ENCODE data around the gene CDH4.

CDH4 gene

GRCh38 chr20:61331543-61331942, 79.5 kb downstream of the CDH4 start:
- DNase-seq: no peak

GRCh38 chr20:61332016-61332975, 80.2 kb downstream of the CDH4 start:
- no peak for DNase-seq

GRCh38 chr20:61333484-61334108, 81.5 kb downstream of the CDH4 start:
- no peak for DNase-seq

GRCh38 chr20:61340157-61340556, 88.1 kb downstream of the CDH4 start:
- DNase-seq: no peak

- no peak for DNase-seq
These were observed 89.5 kb downstream of the CDH4 start for GRCh38 chr20:61341605-61342004.

GRCh38 chr20:61343934-61344333, 91.9 kb downstream of the CDH4 start:
- DNase-seq: no peak

- no peak for DNase-seq
These were observed 93.6 kb downstream of the CDH4 start for GRCh38 chr20:61345656-61346055.

- DNase-seq: no peak
These were observed 94.9 kb downstream of the CDH4 start for GRCh38 chr20:61346996-61347395.

- DNase-seq: no peak
These were observed 95.4 kb downstream of the CDH4 start for GRCh38 chr20:61347443-61347842.

GRCh38 chr20:61349447-61350165, 97.5 kb downstream of the CDH4 start:
- no peak for DNase-seq

GRCh38 chr20:61350500-61351250, 98.6 kb downstream of the CDH4 start:
- no peak for DNase-seq

- no peak for DNase-seq
These were observed 100.5 kb downstream of the CDH4 start for GRCh38 chr20:61352346-61353260.

- no peak for DNase-seq
These were observed 101.4 kb downstream of the CDH4 start for GRCh38 chr20:61353261-61354000.

- DNase-seq: no peak
These were observed 101.9 kb downstream of the CDH4 start for GRCh38 chr20:61354001-61354390.

GRCh38 chr20:61354501-61354900, 102.4 kb downstream of the CDH4 start:
- DNase-seq: no peak

- no peak for DNase-seq
These were observed 102.9 kb downstream of the CDH4 start for GRCh38 chr20:61354901-61355495.

GRCh38 chr20:61355585-61355984, 103.5 kb downstream of the CDH4 start:
- no peak for DNase-seq

GRCh38 chr20:61356196-61356595, 104.1 kb downstream of the CDH4 start:
- DNase-seq: no peak

- no peak for DNase-seq
These were observed 105.1 kb downstream of the CDH4 start for GRCh38 chr20:61357119-61357518.

GRCh38 chr20:61359254-61359653, 107.2 kb downstream of the CDH4 start:
- no peak for DNase-seq

GRCh38 chr20:61360296-61360695, 108.2 kb downstream of the CDH4 start:
- no peak for DNase-seq

All from CD4-positive, alpha-beta T cell treated with Interleukin-21 for 1 hour (primary cell).